Calu3 (cell line): ENCODE measurements around the gene ADGRL4. TPM values are rescaled to one million over a fixed set of nuclear protein-coding genes. Genes with fewer than 3 reads are reported as not detected.

ENCODE experiments used
- BruUV-seq: library from RNA; stranded (reverse); fragments of 400-500 nt; replicated peaks from 2 replicates; lab custom pipeline; 2021; lab: Mats Ljungman, UMichigan
- CTCF ChIA-PET: fragments of 300-600 bp; sonication (Branson Sonifier 250); formaldehyde crosslinking; loops from one replicate; lab custom pipeline; 2022; ENCODE audit warnings: antibody characterized with exemption; lab: Charles Lee
- DNase-seq: peaks from one replicate; pipeline ENCODE4 v3.0.0; 2022
- H3K27ac Mint-ChIP-seq: one replicate; pipeline ENCODE4 v1.8.0; 2022; ENCODE audit warnings: mixed read lengths; ENCODE audit not compliant: unreplicated experiment
- H3K27me3 Mint-ChIP-seq: one replicate; pipeline ENCODE4 v1.8.0; 2022; ENCODE audit warnings: mixed read lengths; ENCODE audit not compliant: unreplicated experiment
- H3K36me3 Mint-ChIP-seq: one replicate; pipeline ENCODE4 v1.8.0; 2022; ENCODE audit warnings: mild to moderate bottlenecking, moderate library complexity, mixed read lengths; ENCODE audit not compliant: insufficient read depth, unreplicated experiment
- H3K4me1 Mint-ChIP-seq: one replicate; pipeline ENCODE4 v1.8.0; 2022; ENCODE audit warnings: mild to moderate bottlenecking, low read depth, mixed read lengths; ENCODE audit not compliant: unreplicated experiment
- H3K4me3 Mint-ChIP-seq: one replicate; pipeline ENCODE4 v1.8.0; 2022; ENCODE audit warnings: mild to moderate bottlenecking, low read depth, moderate library complexity, mixed read lengths; ENCODE audit not compliant: unreplicated experiment
- H3K9me3 Mint-ChIP-seq: one replicate; pipeline ENCODE4 v1.8.0; 2022; ENCODE audit warnings: low read depth, mixed read lengths; ENCODE audit not compliant: unreplicated experiment
- CTCF ChIP-seq: fragments of 200-600 bp; IDR thresholded peaks from one replicate; pipeline ENCODE4 v1.8.0; 2022; ENCODE audit warnings: antibody characterized with exemption; ENCODE audit not compliant: unreplicated experiment
- intact Hi-C: fragments of 100-400 bp; cut with micrococcal nuclease; formaldehyde crosslinking; loops from one replicate; pipeline ENCODE4 v1.10.0; 2022; ENCODE audit not compliant: unreplicated experiment
- total RNA-seq: library from RNA; stranded (reverse); gene quantifications from 2 replicates; pipeline ENCODE4 v1.2.3, GENCODE V29; 2022

The ADGRL4 gene
- total RNA-seq, 1 experiment from 2014 or later: not detected

- DNase-seq: no peak
- H3K36me3 Mint-ChIP-seq: no peaks in the 10 kb centered on the region
- TF ChIP-seq CTCF: no peak
- CTCF ChIA-PET: no interaction called here
- no peaks in the 10 kb centered on the region for H3K9me3 Mint-ChIP-seq
- H3K4me1 Mint-ChIP-seq: no peaks in the 10 kb centered on the region
- H3K27ac Mint-ChIP-seq: no peak overlapping the region
- intact Hi-C loops: no loop called here
- no peak overlapping the region for H3K4me3 Mint-ChIP-seq
- no TSS peak for BruUV-seq
- H3K27me3 Mint-ChIP-seq: no peaks in the 10 kb centered on the region
These were observed 94.3 kb downstream of the ADGRL4 start for GRCh38 chr1:78911956-78912880.

GRCh38 chr1:78902641-78903040 is 103.9 kb downstream of the ADGRL4 start:
- Mint-ChIP-seq H3K27ac (no peak overlapping the region), H3K27me3 (no peaks in the 10 kb centered on the region), H3K4me1 (no peaks in the 10 kb centered on the region), H3K9me3 (no peaks in the 10 kb centered on the region), H3K36me3 (no peaks in the 10 kb centered on the region), H3K4me3 (no peak overlapping the region)
- CTCF ChIA-PET: no interaction called here
- TF ChIP-seq CTCF: no peak
- DNase-seq: no peak
- intact Hi-C loops: no loop called here
- BruUV-seq: no TSS peak

- no peak for TF ChIP-seq CTCF
- Mint-ChIP-seq H3K27me3 (no peaks in the 10 kb centered on the region), H3K9me3 (no peaks in the 10 kb centered on the region), H3K4me1 (no peaks in the 10 kb centered on the region), H3K4me3 (no peak overlapping the region), H3K27ac (no peak overlapping the region), H3K36me3 (no peaks in the 10 kb centered on the region)
- intact Hi-C loops: no loop called here
- CTCF ChIA-PET: no interaction called here
- no TSS peak for BruUV-seq
- DNase-seq: no peak
These were observed 111.7 kb downstream of the ADGRL4 start for GRCh38 chr1:78894811-78895210.

DNA sequence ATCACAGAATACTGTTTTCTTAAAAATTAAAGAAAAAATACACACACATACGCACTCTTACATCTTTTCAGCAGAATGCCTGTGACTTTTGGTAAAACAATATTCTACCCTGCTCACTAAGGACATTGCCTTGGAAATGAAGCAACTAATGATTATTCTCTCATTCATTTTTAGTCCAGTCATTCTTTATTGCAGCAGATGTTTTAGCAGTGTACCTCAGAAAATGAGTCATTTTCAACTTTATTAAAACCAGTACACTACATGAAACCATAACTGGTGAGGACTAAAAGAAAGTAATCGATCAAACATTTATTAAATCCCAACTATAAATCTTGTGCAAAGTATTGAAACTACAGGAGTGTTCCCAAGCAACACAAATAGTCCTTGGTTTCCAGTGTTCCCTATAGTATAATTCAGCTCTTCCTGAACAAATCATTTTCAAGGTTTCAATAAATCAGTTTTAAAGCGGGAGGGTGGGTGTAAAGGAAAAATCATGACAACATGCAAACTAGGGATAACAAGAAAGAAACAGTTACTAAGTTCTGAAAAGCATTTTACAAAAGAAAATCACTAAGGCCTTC is 114.2 kb downstream of the ADGRL4 start:
- no TSS peak for BruUV-seq
- no peak for TF ChIP-seq CTCF
- CTCF ChIA-PET: no interaction called here
- intact Hi-C loops: no loop called here
- Mint-ChIP-seq H3K9me3 (no peaks in the 10 kb centered on the region), H3K27me3 (no peaks in the 10 kb centered on the region), H3K27ac (no peak overlapping the region), H3K4me3 (no peak overlapping the region), H3K36me3 (no peaks in the 10 kb centered on the region), H3K4me1 (peaks cover 8% of the 10 kb centered on the region)
- no peak for DNase-seq
